Loucy (cell line): ENCODE results near the gene FAM219A.

ENCODE experiments used
- H2AFZ ChIP-seq: fragments of 200-600 bp; sonication (generic); 2 replicates; pipeline ENCODE4 v1.6.0; 2016; ENCODE audit warnings: antibody characterized with exemption, mild to moderate bottlenecking, low read length, moderate library complexity
- H3F3A ChIP-seq: fragments of 200-600 bp; 2 replicates; pipeline ENCODE4 v1.6.0; 2016; ENCODE audit warnings: antibody characterized with exemption, low read depth, mild to moderate bottlenecking
- H3K27me3 ChIP-seq: fragments of 200-600 bp; sonication (generic); 2 replicates; pipeline ENCODE4 v1.6.1; 2014; ENCODE audit warnings: low read length, mild to moderate bottlenecking; ENCODE audit not compliant: insufficient read depth, poor library complexity, severe bottlenecking
- H3K36me3 ChIP-seq: fragments of 200-600 bp; sonication (generic); 2 replicates; pipeline ENCODE4 v1.6.1; 2016; ENCODE audit warnings: low read length; ENCODE audit not compliant: insufficient read depth
- H3K4me1 ChIP-seq: fragments of 200-600 bp; sonication (generic); 2 replicates; pipeline ENCODE4 v1.5.1; 2014; ENCODE audit warnings: low read length, mild to moderate bottlenecking; ENCODE audit not compliant: insufficient read depth, poor library complexity, severe bottlenecking
- H3K4me2 ChIP-seq: fragments of 200-600 bp; sonication (generic); 2 replicates; pipeline ENCODE4 v1.6.0; 2014; ENCODE audit warnings: antibody characterized with exemption, low read length, low read depth, mild to moderate bottlenecking; ENCODE audit not compliant: poor library complexity, severe bottlenecking
- H3K4me3 ChIP-seq: fragments of 200-600 bp; sonication (generic); 2 replicates; pipeline ENCODE4 v1.5.1; 2014; ENCODE audit warnings: low read length, mild to moderate bottlenecking, mixed read lengths; ENCODE audit not compliant: poor library complexity, severe bottlenecking
- H3K79me2 ChIP-seq: fragments of 200-600 bp; sonication (generic); 2 replicates; pipeline ENCODE4 v1.6.1; 2014; ENCODE audit warnings: low read length; ENCODE audit not compliant: insufficient read depth
- H3K9ac ChIP-seq: fragments of 200-600 bp; sonication (generic); 2 replicates; pipeline ENCODE4 v1.6.0; 2014; ENCODE audit warnings: mild to moderate bottlenecking, low read depth, low read length, moderate library complexity; ENCODE audit not compliant: poor library complexity, severe bottlenecking
- H3K9me2 ChIP-seq: fragments of 200-600 bp; sonication (generic); replicated peaks from 2 replicates; pipeline ENCODE4 v1.6.1; 2016; ENCODE audit warnings: low read depth, low read length, mixed read lengths
- H3K9me3 ChIP-seq: fragments of 200-600 bp; sonication (generic); 2 replicates; pipeline ENCODE4 v1.6.1; 2014; ENCODE audit warnings: mild to moderate bottlenecking, antibody characterized with exemption, low read length, low read depth; ENCODE audit not compliant: insufficient read depth
- H4K20me1 ChIP-seq: fragments of 200-600 bp; sonication (generic); 2 replicates; pipeline ENCODE4 v1.6.0; 2014; ENCODE audit warnings: antibody characterized with exemption, low read length, mild to moderate bottlenecking; ENCODE audit not compliant: insufficient read depth, poor library complexity, severe bottlenecking
- CTCF ChIP-seq: fragments of 200-600 bp; sonication (generic); conservative IDR thresholded peaks from 2 replicates; pipeline ENCODE4 v1.5.1; 2014; ENCODE audit warnings: mild to moderate bottlenecking, antibody characterized with exemption, low read length
- EZH2phosphoT487 ChIP-seq: fragments of 200-600 bp; IDR thresholded peaks from 2 replicates; pipeline ENCODE4 v1.6.1; 2018; ENCODE audit warnings: antibody characterized with exemption, mild to moderate bottlenecking, moderate library complexity, borderline replicate concordance

Gene FAM219A

GRCh38 chr9:34383904-34384303 is 74.5 kb downstream of the FAM219A start:
- Histone ChIP-seq H3K79me2 (no peaks in the 10 kb centered on the region), H3K9me2 (no peaks in the 10 kb centered on the region), H3F3A (no peaks in the 10 kb centered on the region), H3K4me3 (no peak overlapping the region), H4K20me1 (no peaks in the 10 kb centered on the region), H3K36me3 (no peaks in the 10 kb centered on the region), H3K27me3 (no peaks in the 10 kb centered on the region), H3K4me1 (peaks cover 5% of the 10 kb centered on the region), H3K9me3 (no peaks in the 10 kb centered on the region), H3K9ac (no peak overlapping the region), H3K4me2 (no peak overlapping the region), H2AFZ (no peak overlapping the region)
- TF ChIP-seq EZH2phosphoT487 (no peak), CTCF (no peak)

DNA sequence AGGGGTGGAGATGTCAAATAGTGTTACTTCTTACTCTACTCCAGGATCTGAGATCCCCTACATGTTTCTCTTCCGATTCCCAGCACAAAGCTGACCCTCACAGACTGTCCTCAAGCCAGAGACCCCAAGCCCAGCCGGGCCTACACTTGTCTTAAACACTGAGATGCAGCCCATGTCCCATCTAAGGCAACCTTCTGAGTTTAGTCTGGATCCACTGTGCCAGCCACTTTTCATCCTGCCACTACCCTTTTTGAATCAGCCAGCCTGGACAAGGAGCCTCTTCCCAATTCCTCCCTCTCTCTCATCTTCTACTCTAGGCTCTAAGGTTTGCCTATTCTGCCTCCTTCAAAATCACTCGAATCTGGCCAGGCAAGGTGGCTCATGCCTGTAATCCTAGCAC is 75.5 kb downstream of the FAM219A start:
- Histone ChIP-seq H2AFZ (no peak overlapping the region), H3K27me3 (no peaks in the 10 kb centered on the region), H3K9me3 (no peaks in the 10 kb centered on the region), H3F3A (no peaks in the 10 kb centered on the region), H4K20me1 (no peaks in the 10 kb centered on the region), H3K4me2 (no peak overlapping the region), H3K4me3 (no peak overlapping the region), H3K36me3 (no peaks in the 10 kb centered on the region), H3K4me1 (peaks cover 5% of the 10 kb centered on the region), H3K79me2 (no peaks in the 10 kb centered on the region), H3K9me2 (no peaks in the 10 kb centered on the region), H3K9ac (no peak overlapping the region)
- no peak for TF ChIP-seq EZH2phosphoT487
- TF ChIP-seq CTCF: no peak

DNA sequence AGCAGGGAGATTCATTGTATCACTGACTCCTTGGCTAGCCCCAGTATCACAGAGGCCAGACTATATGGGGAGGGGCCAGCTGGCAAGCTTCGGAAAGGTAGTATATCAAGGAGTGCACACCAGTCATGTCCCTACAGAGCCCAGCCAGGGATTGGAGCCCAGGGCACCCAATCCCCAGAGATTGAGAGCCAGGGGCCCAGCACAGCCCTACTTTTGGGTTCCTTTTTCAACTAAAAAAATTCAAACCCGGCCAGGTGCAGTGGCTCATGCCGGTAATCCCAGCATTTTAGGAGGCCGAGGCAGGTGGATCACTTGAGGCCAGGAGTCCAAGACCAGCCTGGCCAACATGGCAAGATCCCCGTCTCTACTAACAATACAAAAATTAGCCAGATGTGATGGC is 76.3 kb downstream of the FAM219A start:
- H3K9ac ChIP-seq: no peak overlapping the region
- no peaks in the 10 kb centered on the region for H3K9me3 ChIP-seq
- peaks cover 9% of the 10 kb centered on the region for H3K4me1 ChIP-seq
- no peaks in the 10 kb centered on the region for H3F3A ChIP-seq
- no peak overlapping the region for H3K4me2 ChIP-seq
- no peaks in the 10 kb centered on the region for H3K27me3 ChIP-seq
- H3K36me3 ChIP-seq: no peaks in the 10 kb centered on the region
- no peaks in the 10 kb centered on the region for H3K9me2 ChIP-seq
- no peaks in the 10 kb centered on the region for H3K79me2 ChIP-seq
- H3K4me3 ChIP-seq: no peak overlapping the region
- H2AFZ ChIP-seq: no peak overlapping the region
- no peaks in the 10 kb centered on the region for H4K20me1 ChIP-seq
- TF ChIP-seq EZH2phosphoT487: no peak
- no peak for TF ChIP-seq CTCF
